HUES48 (cell line): ENCODE measurements around the gene RAPGEF4.
A peak's percentile ranks its signal among the peaks of the same experiment; 100 is the strongest.

Experiments used
- H3K27ac ChIP-seq: one replicate; pipeline ENCODE4 v1.7.0; 2013; ENCODE audit warnings: low read depth, low read length, inconsistent platforms
- H3K27me3 ChIP-seq: 2 replicates; pipeline ENCODE4 v1.6.1; 2013; ENCODE audit warnings: mild to moderate bottlenecking, low read length; ENCODE audit not compliant: control insufficient read depth, insufficient read depth
- H3K36me3 ChIP-seq: 2 replicates; pipeline ENCODE4 v1.6.1; 2013; ENCODE audit warnings: low read length; ENCODE audit not compliant: control insufficient read depth, insufficient read depth
- H3K4me1 ChIP-seq: 2 replicates; pipeline ENCODE4 v1.6.1; 2013; ENCODE audit warnings: mild to moderate bottlenecking, low read length; ENCODE audit not compliant: control insufficient read depth, insufficient read depth
- H3K4me3 ChIP-seq: 2 replicates; pipeline ENCODE4 v1.5.1; 2013; ENCODE audit warnings: mild to moderate bottlenecking, low read depth, low read length
- H3K9ac ChIP-seq: 2 replicates; pipeline ENCODE4 v1.6.1; 2013; ENCODE audit warnings: mild to moderate bottlenecking, low read depth, low read length, moderate library complexity
- H3K9me3 ChIP-seq: 2 replicates; pipeline ENCODE4 v1.6.1; 2013; ENCODE audit warnings: low read length; ENCODE audit not compliant: control insufficient read depth, insufficient read depth

RAPGEF4 gene

DNA sequence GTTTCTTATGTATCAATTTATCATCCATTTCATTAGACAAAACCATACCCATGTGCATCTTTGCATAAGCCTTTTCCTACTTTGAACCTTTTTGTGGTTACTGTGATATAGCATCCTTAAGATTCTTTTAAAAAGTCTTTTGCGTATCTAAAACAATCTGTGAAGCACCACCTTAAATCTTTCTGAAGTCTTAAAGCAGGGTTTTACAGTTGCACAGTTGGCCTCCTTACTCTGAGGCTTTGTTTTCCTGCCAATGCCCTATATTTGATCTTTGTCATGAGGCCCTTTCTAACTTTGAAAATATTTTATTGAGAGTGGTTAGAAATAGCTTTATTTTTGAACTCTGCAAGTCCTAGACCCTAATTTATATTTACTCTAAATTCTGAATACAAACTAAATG, 176.6 kb downstream of the RAPGEF4 start:
- Histone ChIP-seq H3K27ac (no peak overlapping the region), H3K4me3 (no peak overlapping the region), H3K9me3 (no peaks in the 10 kb centered on the region)

DNA sequence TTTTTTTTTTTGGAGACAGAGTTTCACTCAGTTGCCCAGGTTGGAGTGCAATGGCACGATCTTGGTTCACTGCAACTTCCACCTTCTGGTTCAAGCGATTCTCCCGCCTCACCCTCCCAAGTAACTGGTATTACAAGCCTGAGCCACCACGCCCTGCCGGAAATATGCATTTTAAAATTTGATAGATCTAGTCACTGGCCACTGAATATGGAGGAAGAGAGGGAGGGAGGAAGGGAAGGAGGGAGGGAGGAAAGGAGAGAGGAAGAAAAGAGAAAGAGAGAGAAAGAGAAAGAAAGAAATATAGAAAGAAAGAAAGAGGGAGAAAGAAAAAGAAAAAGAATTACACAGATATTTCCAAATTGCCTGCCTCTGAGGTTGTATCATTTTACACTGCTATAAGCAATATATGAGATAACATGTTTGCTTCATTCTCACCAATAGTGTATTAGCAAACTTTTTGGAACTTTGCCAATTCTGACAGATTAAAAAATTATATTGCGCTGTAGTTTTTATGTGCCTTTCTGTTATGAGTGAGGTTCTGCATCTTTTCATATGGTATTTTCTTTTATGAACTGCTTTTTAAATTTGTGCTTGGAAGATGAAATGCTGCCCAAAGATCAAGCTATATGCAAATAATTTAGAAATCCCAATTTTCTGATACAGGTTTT, 178.8 kb downstream of the RAPGEF4 start:
- no peaks in the 10 kb centered on the region for H3K36me3 ChIP-seq
- H3K4me1 ChIP-seq = no peaks in the 10 kb centered on the region
- H3K9me3 ChIP-seq = no peaks in the 10 kb centered on the region
- H3K9ac ChIP-seq = no peak overlapping the region
- no peaks in the 10 kb centered on the region for H3K27me3 ChIP-seq
- H3K27ac ChIP-seq = no peak overlapping the region
- no peak overlapping the region for H3K4me3 ChIP-seq

More for the DNA sequence above, 176.6 kb downstream of the RAPGEF4 start:
- no peak overlapping the region for H3K9ac ChIP-seq
- no peaks in the 10 kb centered on the region for H3K36me3 ChIP-seq
- H3K4me1 ChIP-seq = no peaks in the 10 kb centered on the region
- H3K27me3 ChIP-seq = no peaks in the 10 kb centered on the region

DNA sequence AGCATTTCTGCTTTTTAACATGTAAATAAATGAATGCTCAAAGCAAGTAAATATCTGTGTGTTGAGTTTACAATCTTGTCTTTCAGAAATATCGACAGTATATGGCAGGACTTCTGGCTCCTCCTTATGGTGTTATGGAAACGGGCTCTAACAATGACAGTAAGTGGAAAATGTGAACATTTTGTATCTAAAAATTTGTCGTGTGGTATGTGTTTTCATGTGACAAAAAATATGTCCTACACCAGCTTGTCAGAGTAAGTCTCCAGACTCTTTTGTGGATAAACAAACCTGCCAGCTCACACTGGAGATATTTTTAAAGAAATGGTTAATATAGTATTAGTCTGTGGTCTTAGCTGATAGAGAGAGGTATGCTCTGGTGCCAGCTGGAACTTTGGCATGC, 182.1 kb downstream of the RAPGEF4 start:
- no peak overlapping the region for H3K4me3 ChIP-seq
- no peaks in the 10 kb centered on the region for H3K9me3 ChIP-seq
- no peaks in the 10 kb centered on the region for H3K27me3 ChIP-seq
- H3K9ac ChIP-seq = no peak overlapping the region
- H3K4me1 ChIP-seq = peaks cover 4% of the 10 kb centered on the region; the same call in 1 of the 2 replicates
- H3K27ac ChIP-seq = no peak overlapping the region
- no peaks in the 10 kb centered on the region for H3K36me3 ChIP-seq

DNA sequence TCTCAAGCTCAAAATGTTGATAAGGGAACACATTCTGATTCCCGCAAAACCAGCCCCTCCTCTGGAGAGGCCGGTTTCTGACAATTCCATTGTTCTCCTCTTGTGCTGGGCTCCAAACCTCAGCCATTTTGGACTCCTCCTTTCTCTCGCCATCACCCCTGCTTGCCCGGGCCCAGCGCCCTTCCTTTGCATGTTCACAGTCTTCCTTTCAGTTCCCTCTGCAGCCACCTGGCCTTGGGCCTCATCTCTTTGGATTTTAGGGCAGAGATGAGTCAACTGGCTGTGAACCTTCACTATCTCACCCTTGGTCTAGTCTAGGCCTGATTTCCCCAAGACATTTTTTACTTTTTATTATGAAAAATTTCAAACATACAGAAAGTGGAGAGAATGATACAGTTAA, 184.1 kb downstream of the RAPGEF4 start:
- Histone ChIP-seq H3K36me3 (no peaks in the 10 kb centered on the region), H3K4me1 (peaks cover 4% of the 10 kb centered on the region; the same call in 1 of the 2 replicates), H3K9me3 (no peaks in the 10 kb centered on the region), H3K9ac (no peak overlapping the region), H3K27ac (no peak overlapping the region), H3K4me3 (no peak overlapping the region), H3K27me3 (no peaks in the 10 kb centered on the region)

DNA sequence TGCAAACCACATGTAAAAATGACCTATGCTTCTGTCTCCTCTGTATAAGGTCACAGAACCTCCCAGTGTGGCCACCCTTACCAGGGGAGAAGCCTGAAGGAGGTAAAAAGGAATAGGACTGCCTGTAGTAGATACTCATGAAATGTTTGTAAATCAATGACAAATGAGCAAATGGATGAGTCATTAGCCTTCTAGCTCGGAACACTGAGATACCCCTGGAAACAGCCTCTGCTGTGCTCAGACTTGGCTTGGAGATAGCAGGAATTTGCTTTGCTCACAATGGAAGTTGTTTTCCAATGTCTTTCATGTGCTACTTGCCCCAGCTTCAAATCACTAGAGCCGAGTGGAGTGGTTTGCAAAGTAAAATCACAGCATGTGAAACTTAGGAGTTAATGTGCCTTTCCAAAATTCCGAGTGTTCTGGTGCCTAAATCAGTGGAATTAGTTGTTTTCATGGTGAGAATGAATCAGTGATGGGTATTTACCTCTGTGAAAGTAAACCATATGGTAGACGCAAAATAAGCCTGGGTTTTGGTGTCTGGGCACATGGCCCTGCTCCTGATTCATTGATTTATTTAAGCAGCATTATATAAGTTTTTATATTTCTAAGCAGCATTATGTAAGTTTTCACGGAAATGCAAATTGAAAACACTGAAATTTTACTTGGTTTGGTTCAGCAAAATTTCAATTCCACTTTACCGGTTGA, 186.0 kb downstream of the RAPGEF4 start:
- Histone ChIP-seq H3K36me3 (no peaks in the 10 kb centered on the region), H3K4me1 (peaks cover 4% of the 10 kb centered on the region; the same call in 1 of the 2 replicates), H3K4me3 (no peak overlapping the region), H3K27me3 (no peaks in the 10 kb centered on the region), H3K27ac (peak overlapping the region; percentile 39), H3K9me3 (no peaks in the 10 kb centered on the region), H3K9ac (no peak overlapping the region)

DNA sequence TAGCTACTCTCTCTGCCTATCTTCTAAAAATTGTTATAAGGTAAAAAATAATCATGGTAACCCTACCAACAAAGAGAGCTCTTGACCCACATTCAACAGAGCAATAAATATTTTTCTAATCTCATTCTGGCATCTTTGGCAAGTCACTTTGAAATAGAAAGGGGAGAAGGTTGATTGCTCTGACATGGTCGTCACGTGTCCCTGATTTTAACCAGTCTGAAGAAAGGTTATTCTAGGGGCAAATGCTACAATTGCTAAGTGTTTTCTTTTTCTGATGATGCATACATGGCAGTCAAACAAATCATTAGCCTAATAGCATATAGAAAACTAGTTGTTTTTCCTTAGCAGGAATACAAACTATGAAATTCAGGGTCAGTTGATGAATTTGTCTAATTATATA, 186.7 kb downstream of the RAPGEF4 start:
- Histone ChIP-seq H3K27ac (no peak overlapping the region), H3K27me3 (no peaks in the 10 kb centered on the region), H3K9me3 (no peaks in the 10 kb centered on the region), H3K9ac (no peak overlapping the region), H3K36me3 (no peaks in the 10 kb centered on the region), H3K4me3 (no peak overlapping the region), H3K4me1 (peaks cover 4% of the 10 kb centered on the region; the same call in 1 of the 2 replicates)

DNA sequence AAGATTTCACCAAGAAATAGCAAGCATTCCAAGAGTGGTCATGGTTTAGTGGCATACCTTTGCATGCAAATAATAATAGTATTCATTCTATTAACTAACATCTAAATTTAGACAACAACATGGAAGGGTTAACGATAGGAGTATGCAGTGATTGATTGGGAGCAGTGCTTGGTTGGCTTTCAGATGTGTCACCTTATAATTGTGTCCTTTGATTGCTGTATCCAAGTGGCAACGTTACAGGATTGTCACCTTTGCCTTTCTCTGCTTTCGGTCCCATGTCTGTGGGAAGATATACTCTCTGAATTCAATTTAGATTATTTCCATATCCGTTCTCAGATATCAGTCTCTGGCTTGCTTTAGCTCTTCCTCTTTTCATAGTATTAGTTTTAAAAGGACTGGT, 187.2 kb downstream of the RAPGEF4 start:
- no peaks in the 10 kb centered on the region for H3K36me3 ChIP-seq
- peaks cover 4% of the 10 kb centered on the region; the same call in 1 of the 2 replicates for H3K4me1 ChIP-seq
- no peak overlapping the region for H3K4me3 ChIP-seq
- no peaks in the 10 kb centered on the region for H3K9me3 ChIP-seq
- no peak overlapping the region for H3K9ac ChIP-seq
- no peaks in the 10 kb centered on the region for H3K27me3 ChIP-seq
- no peak overlapping the region for H3K27ac ChIP-seq

DNA sequence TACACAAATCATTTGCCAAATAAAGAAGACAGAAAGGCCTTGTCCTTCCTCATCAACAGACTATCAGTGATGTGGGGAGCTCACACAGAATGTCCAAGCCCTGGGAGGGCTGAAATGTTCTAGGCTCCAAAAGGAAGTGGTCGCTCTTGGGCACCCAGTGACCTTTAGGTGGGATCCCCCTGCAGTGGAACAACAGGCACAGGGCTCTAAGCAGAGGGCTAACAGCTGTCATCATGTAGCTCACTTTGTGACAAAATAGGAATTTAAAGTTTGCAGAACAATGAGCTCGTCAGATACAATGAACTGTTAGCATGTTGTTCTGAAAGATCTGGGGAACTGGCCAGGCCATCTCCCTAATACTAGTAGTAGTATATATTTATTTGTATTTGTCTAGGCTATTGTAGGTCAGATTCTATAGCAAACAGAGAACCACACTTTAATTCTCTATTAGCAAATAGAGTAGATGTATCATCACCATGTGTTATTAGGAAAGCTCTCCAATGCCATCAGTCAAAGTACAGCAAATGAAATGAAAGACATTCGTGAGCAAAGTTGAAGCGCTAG, 188.5 kb downstream of the RAPGEF4 start:
- H3K4me1 ChIP-seq = peaks cover 4% of the 10 kb centered on the region; the same call in 1 of the 2 replicates
- no peak overlapping the region for H3K9ac ChIP-seq
- no peak overlapping the region for H3K27ac ChIP-seq
- H3K36me3 ChIP-seq = no peaks in the 10 kb centered on the region
- no peaks in the 10 kb centered on the region for H3K9me3 ChIP-seq
- no peak overlapping the region for H3K4me3 ChIP-seq
- H3K27me3 ChIP-seq = no peaks in the 10 kb centered on the region

DNA sequence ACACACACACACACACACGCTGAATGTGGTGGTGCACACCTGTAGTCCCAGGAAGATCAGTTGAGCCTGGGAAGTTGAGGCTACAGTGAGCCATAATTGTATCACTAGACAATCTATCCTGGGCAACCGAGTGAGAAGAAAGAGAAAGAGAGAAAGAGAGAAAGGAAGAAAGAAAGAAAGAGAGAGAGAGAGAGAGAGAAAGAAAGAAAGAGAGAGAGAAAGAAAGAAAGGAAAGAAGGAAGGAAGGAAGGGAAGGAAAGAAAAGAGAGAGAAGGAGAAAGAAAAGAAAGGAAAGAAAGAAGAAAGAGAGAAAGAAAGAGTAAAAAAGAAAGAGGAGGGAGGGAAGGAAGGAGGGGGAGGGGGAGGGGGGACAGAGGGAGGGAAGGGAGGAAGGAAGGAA, 190.0 kb downstream of the RAPGEF4 start:
- Histone ChIP-seq H3K9me3 (no peaks in the 10 kb centered on the region), H3K27ac (no peak overlapping the region), H3K4me3 (no peak overlapping the region)

DNA sequence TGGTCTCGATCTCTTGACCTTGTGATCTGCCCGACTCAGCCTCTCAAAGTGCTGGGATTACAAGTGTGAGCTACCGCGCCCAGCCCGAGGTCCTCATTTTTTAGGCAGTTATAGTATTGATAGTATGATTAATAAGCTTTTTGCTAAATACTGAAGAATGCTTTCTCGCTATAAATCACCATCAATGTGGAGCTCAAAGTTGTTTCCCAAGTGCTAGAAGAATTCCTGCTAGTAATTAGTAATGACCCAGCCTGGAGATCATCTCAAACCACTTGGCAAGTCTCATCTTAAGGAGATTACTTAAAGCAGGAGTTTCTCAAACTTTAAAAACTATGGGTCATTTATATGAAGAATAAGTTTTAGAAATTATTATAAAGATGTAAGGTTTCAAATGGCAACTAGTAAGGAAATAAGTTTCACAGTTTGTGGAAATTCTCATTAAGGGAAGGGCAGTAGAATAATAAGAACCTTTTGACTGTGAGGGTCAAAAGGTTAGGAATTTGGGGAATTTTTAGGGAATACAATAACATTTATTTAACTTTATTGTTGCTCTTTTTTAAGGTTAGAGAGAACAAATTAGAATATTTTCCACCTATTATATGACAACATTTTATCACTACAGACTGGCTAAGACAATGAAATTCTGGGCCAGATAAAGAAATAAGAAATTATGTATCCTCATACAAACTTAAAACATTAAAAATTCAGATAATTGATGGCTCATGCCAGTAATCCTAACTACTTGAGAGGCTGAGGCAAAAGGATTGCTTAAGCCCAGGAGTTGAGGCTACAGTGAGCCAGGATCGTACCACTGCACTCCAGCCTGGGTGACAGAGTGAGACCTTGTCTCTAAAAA, 191.4 kb downstream of the RAPGEF4 start:
- Histone ChIP-seq H3K27me3 (no peaks in the 10 kb centered on the region), H3K4me1 (peaks cover 23% of the 10 kb centered on the region), H3K4me3 (no peak overlapping the region), H3K27ac (no peak overlapping the region), H3K9ac (no peak overlapping the region), H3K9me3 (no peaks in the 10 kb centered on the region), H3K36me3 (no peaks in the 10 kb centered on the region)

More for the DNA sequence above, 190.0 kb downstream of the RAPGEF4 start:
- H3K36me3 ChIP-seq = no peaks in the 10 kb centered on the region
- H3K27me3 ChIP-seq = no peaks in the 10 kb centered on the region
- no peak overlapping the region for H3K9ac ChIP-seq
- peaks cover 14% of the 10 kb centered on the region for H3K4me1 ChIP-seq
